ENCODE results near the gene HSD17B4. TPM values are rescaled to one million over a fixed set of nuclear protein-coding genes. Genes with fewer than 3 reads are reported as not detected.

Gene HSD17B4
- total and polyA plus RNA-seq, 2 experiments from 2014 or later, result 326 to 332 TPM

GRCh38 chr5:119582987-119583386 lies 130.7 kb downstream of the HSD17B4 start:
- DNase-seq (ENCODE audit: low spot score), result peak; percentile 54
- Histone ChIP-seq H3K4me3 (no peak overlapping the region), H2AFZ (no peak overlapping the region), H3K27me3 (ENCODE audit: insufficient read depth) (no peaks in the 10 kb centered on the region), H3K4me2 (no peak overlapping the region), H3K27ac (ENCODE audit: low read depth) (no peak overlapping the region), H3K36me3 (ENCODE audit: insufficient read depth) (no peaks in the 10 kb centered on the region), H3F3A (replicated peaks; ENCODE audit: low read depth) (no peaks in the 10 kb centered on the region), H3K9me2 (ENCODE audit: insufficient read depth) (peaks cover 4% of the 10 kb centered on the region), H4K20me1 (replicated peaks; ENCODE audit: insufficient read depth) (no peaks in the 10 kb centered on the region), H3K79me2 (replicated peaks; ENCODE audit: insufficient read depth) (no peaks in the 10 kb centered on the region), H3K4me1 (ENCODE audit: insufficient read depth) (peaks cover 11% of the 10 kb centered on the region; the same call in 1 of the 2 replicates)
- peak; percentile 88 for ATAC-seq
- Mint-ChIP-seq H3K4me1 (peaks cover 19% of the 10 kb centered on the region; the same call in 2 of the 3 replicates), H3K27me3 (ENCODE audit: insufficient read depth, low read depth, poor library complexity) (no peaks in the 10 kb centered on the region), H3K36me3 (ENCODE audit: low read depth) (no peaks in the 10 kb centered on the region), H3K4me3 (no peak overlapping the region), H3K9me3 (no peaks in the 10 kb centered on the region), H3K27ac (no peak overlapping the region; the same call in 1 of the 2 replicates)
- TF ChIP-seq ZNF114 (CRISPR knock-in tag; IDR thresholded peaks at IDR 0.05) (peak; percentile 67; the same call in 1 of the 2 replicates), EZH2phosphoT487 (IDR thresholded peaks at IDR 0.05; ENCODE audit: unreplicated experiment) (no peak), ZNF462 (CRISPR knock-in tag; IDR thresholded peaks at IDR 0.05) (peak; percentile 89), CTCF (conservative IDR thresholded peaks at IDR 0.05; ENCODE audit: low read depth in 2 of 2) (peak; percentile 58 to 61), NANOG (IDR thresholded peaks at IDR 0.05; ENCODE audit: borderline replicate concordance) (no peak), JUNB (IDR thresholded peaks at IDR 0.05; ENCODE audit: unreplicated experiment) (no peak), STAT1 (IDR thresholded peaks at IDR 0.05; ENCODE audit: unreplicated experiment) (no peak)
